Sigmoid colon (tissue), 7 donors: ENCODE measurements around the gene RTF1. TPM values are rescaled to one million over a fixed set of nuclear protein-coding genes. Genes with fewer than 3 reads are reported as not detected.

Experiments
- DNase-seq: peaks from one replicate; pipeline ENCODE4 v3.0.0-alpha.2; 2019
- H3K27ac ChIP-seq, 4 donors: fragments of 200-600 bp; sonication (generic); one replicate each; pipeline ENCODE4 v1.5.1; 2016 to 2019; ENCODE audit warnings: mild to moderate bottlenecking in 1 of 4
- H3K27me3 ChIP-seq, 3 donors: fragments of 200-600 bp; sonication (generic); one replicate each; pipeline ENCODE4 v1.5.1; 2019; ENCODE audit warnings: mild to moderate bottlenecking in 1 of 3
- H3K36me3 ChIP-seq, 4 donors: fragments of 200-600 bp; sonication (generic); one replicate each; pipeline ENCODE4 v1.5.1; 2016 to 2019
- H3K4me1 ChIP-seq, 4 donors: fragments of 200-600 bp; sonication (generic); one replicate each; pipeline ENCODE4 v1.5.1; 2017 to 2019
- H3K4me3 ChIP-seq, 4 donors: fragments of 200-600 bp; sonication (generic); one replicate each; pipeline ENCODE4 v1.5.1; 2017 to 2019; ENCODE audit warnings: mild to moderate bottlenecking in 2 of 4, moderate library complexity in 1 of 4
- H3K9me3 ChIP-seq, 4 donors: fragments of 200-600 bp in 3 of 4; sonication (generic) in 3 of 4; one replicate each; pipeline versions ENCODE4 v1.5.1 to v1.6.1; 2013 to 2019
- EP300 ChIP-seq, 4 donors: sonication (generic); formaldehyde crosslinking; IDR thresholded peaks; one replicate each; pipeline ENCODE4 v1.6.1; 2017; ENCODE audit warnings: antibody characterized with exemption in 4 of 4
- POLR2A ChIP-seq, 2 donors: fragments of 450-650 bp; IDR thresholded peaks; one replicate each; pipeline ENCODE4 v1.6.1; 2016; ENCODE audit warnings: antibody characterized with exemption in 2 of 2, mild to moderate bottlenecking in 2 of 2, moderate library complexity in 2 of 2
- POLR2AphosphoS5 ChIP-seq, 4 donors: sonication (generic); formaldehyde crosslinking; IDR thresholded peaks; one replicate each; pipeline ENCODE4 v1.6.1; 2017; ENCODE audit warnings: antibody characterized with exemption in 4 of 4
- WGBS, 2 donors: extraction: QIAGEN DNeasy Blood & Tissue Kit; methylation state at CpG; one replicate each; pipeline ENCODE4 v1.1.7; 2013; 5-methylcytosine and 5-hydroxymethylcytosine counted together
- intact Hi-C: fragments of 100-400 bp; cut with DNase I; formaldehyde crosslinking; loops from one replicate; pipeline ENCODE4 v1.15.1; 2023
- polyA plus RNA-seq, 3 donors: library from polyadenylated mRNA; stranded (reverse); fragments of 200-250 nt; gene quantifications; one replicate each; pipeline ENCODE4 v1.2.3, GENCODE V29; 2013
- small RNA-seq, 3 donors: library from RNA; depleted of rRNA; stranded (forward); fragments of <200 nt; gene quantifications; one replicate each; pipeline ENCODE3, GENCODE V24; 2016
- total RNA-seq, 4 donors: library from RNA; depleted of rRNA; stranded (reverse); fragments of >200 nt; gene quantifications; one replicate each; pipeline ENCODE4 v1.1.0, GENCODE V29; 2016
- TF ChIP-seq, protein P1 (sequence below), 4 experiments: fragments of 450-650 bp in 3 of 4; fragments of 200-600 bp in 1 of 4; IDR thresholded peaks; one replicate each; pipeline ENCODE4 v1.5.1; 2016 to 2019; ENCODE audit warnings: antibody characterized with exemption in 4 of 4, mild to moderate bottlenecking in 3 of 4, moderate library complexity in 2 of 4
- donor health status: healthy with polysubstance abuse.
- donor health status: Bipolar disorder and iron deficiency.
- donor health status: healthy.

RTF1 gene
- total and polyA plus RNA-seq, 7 donors = 18.6 to 35.7 (median 30.5) TPM

DNA sequence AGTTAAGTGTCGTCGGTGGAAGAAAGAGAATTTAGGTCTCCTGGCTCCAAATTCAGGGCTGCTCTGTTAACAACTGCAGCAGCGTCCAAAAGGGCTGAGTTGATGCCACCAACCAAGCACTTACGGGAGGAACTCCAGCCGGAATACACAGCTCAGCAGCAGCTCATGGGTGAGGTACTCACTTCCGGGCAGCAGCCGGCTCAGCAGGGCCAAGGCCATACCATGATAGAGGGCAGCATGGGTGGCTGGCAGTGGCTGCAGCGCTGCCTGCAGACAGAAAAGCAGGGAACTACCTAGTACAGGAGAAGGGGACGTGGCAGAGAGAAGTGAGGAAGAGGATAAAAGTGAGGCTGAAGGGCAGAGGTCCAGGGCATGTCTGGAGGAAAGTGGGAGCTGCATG lies 104.7 kb downstream of the RTF1 start:
- H3K36me3 ChIP-seq = peaks cover 6 to 70% (median 13%) of the 10 kb centered on the region in 4 donors
- H3K4me1 ChIP-seq = no peaks in the 10 kb centered on the region
- no peak overlapping the region for H3K27ac ChIP-seq
- H3K9me3 ChIP-seq = no peaks in the 10 kb centered on the region
- 90 to 91% methylated on average over 9 of the region's 9 CpGs for WGBS, 2 donors
- no peak overlapping the region for H3K4me3 ChIP-seq
- H3K27me3 ChIP-seq = no peaks in the 10 kb centered on the region
- intact Hi-C loops = no loop called here
- TF ChIP-seq POLR2AphosphoS5 (IDR thresholded peaks at IDR 0.05) = no peak
- TF ChIP-seq, protein P1, sequence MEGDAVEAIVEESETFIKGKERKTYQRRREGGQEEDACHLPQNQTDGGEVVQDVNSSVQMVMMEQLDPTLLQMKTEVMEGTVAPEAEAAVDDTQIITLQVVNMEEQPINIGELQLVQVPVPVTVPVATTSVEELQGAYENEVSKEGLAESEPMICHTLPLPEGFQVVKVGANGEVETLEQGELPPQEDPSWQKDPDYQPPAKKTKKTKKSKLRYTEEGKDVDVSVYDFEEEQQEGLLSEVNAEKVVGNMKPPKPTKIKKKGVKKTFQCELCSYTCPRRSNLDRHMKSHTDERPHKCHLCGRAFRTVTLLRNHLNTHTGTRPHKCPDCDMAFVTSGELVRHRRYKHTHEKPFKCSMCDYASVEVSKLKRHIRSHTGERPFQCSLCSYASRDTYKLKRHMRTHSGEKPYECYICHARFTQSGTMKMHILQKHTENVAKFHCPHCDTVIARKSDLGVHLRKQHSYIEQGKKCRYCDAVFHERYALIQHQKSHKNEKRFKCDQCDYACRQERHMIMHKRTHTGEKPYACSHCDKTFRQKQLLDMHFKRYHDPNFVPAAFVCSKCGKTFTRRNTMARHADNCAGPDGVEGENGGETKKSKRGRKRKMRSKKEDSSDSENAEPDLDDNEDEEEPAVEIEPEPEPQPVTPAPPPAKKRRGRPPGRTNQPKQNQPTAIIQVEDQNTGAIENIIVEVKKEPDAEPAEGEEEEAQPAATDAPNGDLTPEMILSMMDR (IDR thresholded peaks at IDR 0.05) = no peak
- no peak for TF ChIP-seq EP300 (IDR thresholded peaks at IDR 0.05)
- TF ChIP-seq POLR2A (IDR thresholded peaks at IDR 0.05) = no peak
- DNase-seq = no peak

DNA sequence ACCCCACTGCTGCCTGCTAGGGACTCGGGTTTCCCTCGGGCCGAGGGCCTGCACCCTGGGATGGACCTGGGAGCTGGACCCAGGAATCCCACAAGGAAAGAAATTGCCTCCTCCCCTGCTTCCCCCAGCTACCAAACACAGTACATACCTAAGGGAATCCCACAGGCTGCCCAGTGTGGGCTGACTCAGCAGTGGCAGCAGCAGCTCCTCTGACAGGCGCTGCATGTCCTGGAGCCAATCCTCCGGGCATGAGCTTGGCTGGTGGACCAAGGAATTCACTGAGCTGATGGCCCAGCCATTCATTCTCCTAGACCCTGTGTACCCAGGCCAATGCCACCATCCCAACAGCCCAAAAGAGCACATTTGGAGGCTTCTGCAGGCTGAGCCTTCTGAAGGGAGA lies 106.2 kb downstream of the RTF1 start:
- peaks cover 21 to 76% (median 23%) of the 10 kb centered on the region in 4 donors for H3K36me3 ChIP-seq
- no peaks in the 10 kb centered on the region for H3K27me3 ChIP-seq
- TF ChIP-seq, protein P1 (IDR thresholded peaks at IDR 0.05) = no peak
- TF ChIP-seq EP300 (IDR thresholded peaks at IDR 0.05) = no peak
- no peak for TF ChIP-seq POLR2AphosphoS5 (IDR thresholded peaks at IDR 0.05)
- no peak for TF ChIP-seq POLR2A (IDR thresholded peaks at IDR 0.05)
- DNase-seq = no peak
- no peak overlapping the region for H3K4me3 ChIP-seq
- H3K4me1 ChIP-seq = no peaks in the 10 kb centered on the region
- WGBS, 2 donors = 94% methylated on average over 5 of the region's 5 CpGs
- no peaks in the 10 kb centered on the region for H3K9me3 ChIP-seq
- intact Hi-C loops = no loop called here
- no peak overlapping the region for H3K27ac ChIP-seq

DNA sequence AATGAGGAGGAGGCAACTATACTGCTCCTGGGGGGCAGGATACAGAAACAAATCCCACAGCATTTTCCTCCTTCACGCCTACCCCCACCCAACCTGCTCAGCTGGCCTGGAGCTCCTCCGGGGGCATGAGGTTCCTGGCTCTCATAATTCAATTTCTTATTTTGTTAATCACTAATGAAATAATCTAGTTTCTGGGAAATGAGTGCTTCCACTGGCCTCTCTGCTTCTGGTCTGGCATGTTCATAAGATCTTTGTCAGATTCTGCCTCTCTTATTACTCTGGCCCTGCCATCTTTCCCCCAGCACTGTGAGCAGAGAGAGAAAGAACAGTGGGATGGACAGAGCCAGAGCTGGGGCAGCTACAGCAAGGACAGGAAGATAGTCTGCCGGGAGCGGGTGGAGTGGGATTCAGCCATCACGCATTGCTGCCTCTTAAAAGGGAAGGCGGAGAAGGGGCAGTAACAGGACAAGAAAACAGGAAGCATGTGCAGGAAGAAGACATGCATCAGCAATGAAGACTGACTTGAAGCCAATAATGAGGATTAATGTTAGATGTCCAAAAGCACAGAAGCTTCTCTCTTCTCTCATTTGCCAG lies 113.6 kb downstream of the RTF1 start:
- Histone ChIP-seq H3K36me3 (peaks cover 30 to 98% (median 50%) of the 10 kb centered on the region in 4 donors), H3K4me1 (no peaks in the 10 kb centered on the region), H3K9me3 (no peaks in the 10 kb centered on the region), H3K4me3 (no peak overlapping the region), H3K27me3 (no peaks in the 10 kb centered on the region), H3K27ac (no peak overlapping the region)
- intact Hi-C loops = no loop called here
- TF ChIP-seq POLR2AphosphoS5 (IDR thresholded peaks at IDR 0.05) = no peak
- TF ChIP-seq, protein P1 (IDR thresholded peaks at IDR 0.05) = no peak
- TF ChIP-seq POLR2A (IDR thresholded peaks at IDR 0.05) = no peak
- TF ChIP-seq EP300 (IDR thresholded peaks at IDR 0.05) = no peak
- 77 to 89% methylated on average over 6 of the region's 6 CpGs for WGBS, 2 donors
- DNase-seq = no peak

Small RNA genes within 50 kb of the gene (small RNA-seq; reads per million reads assigned to genes)
- 0 reads per million in 3 donors for gene RNU6-1169P

Other genes with a start within 250 kb of the RTF1 start
- gene EXD1, start 186.3 kb upstream of the RTF1 start, total RNA-seq = not detected
- under 1 TPM in 1 of 3 donors, not detected in 2; 0.03 TPM for gene EXD1, start 186.3 kb upstream of the RTF1 start, polyA plus RNA-seq
- 100 to 1,000 TPM; 101 to 118 (median 105) TPM for gene CHP1, start 185.8 kb upstream of the RTF1 start, total RNA-seq
- 100 to 1,000 TPM; 126 to 270 (median 152) TPM for gene CHP1, start 185.8 kb upstream of the RTF1 start, polyA plus RNA-seq
- 1 to 10 TPM in 1 of 4 donors, under 1 TPM in 1, not detected in 2; 0.71 to 1.1 TPM for gene OIP5, start 84.5 kb upstream of the RTF1 start, total RNA-seq
- gene OIP5, start 84.5 kb upstream of the RTF1 start, polyA plus RNA-seq = 10 to 100 TPM in 1 of 3 donors, 1 to 10 TPM in 2; 1.8 to 10.8 (median 5.1) TPM
- gene NUSAP1, start 84.2 kb upstream of the RTF1 start, total RNA-seq = 10 to 100 TPM in 1 of 4 donors, 1 to 10 TPM in 2, under 1 TPM in 1; 0.16 to 13.7 (median 1.5) TPM
- 10 to 100 TPM in 2 of 3 donors, 1 to 10 TPM in 1; 5.4 to 34.7 (median 10.9) TPM for gene NUSAP1, start 84.2 kb upstream of the RTF1 start, polyA plus RNA-seq
- 10 to 100 TPM; 13.9 to 17.1 (median 15.4) TPM for gene NDUFAF1, start 14.6 kb upstream of the RTF1 start, total RNA-seq
- 10 to 100 TPM; 16.2 to 20.8 (median 16.7) TPM for gene NDUFAF1, start 14.6 kb upstream of the RTF1 start, polyA plus RNA-seq
- 1 to 10 TPM in 2 of 4 donors, under 1 TPM in 1, not detected in 1; 0.49 to 1.4 (median 1.4) TPM for gene ITPKA, start 76.8 kb downstream of the RTF1 start, total RNA-seq
- 10 to 100 TPM; 11.3 to 52.9 (median 28.4) TPM for gene ITPKA, start 76.8 kb downstream of the RTF1 start, polyA plus RNA-seq
- 1 to 10 TPM in 3 of 4 donors, not detected in 1; 1.6 to 2.5 (median 1.8) TPM for gene LTK, start 96.7 kb downstream of the RTF1 start, total RNA-seq
- 1 to 10 TPM; 4.1 to 4.8 (median 4.6) TPM for gene LTK, start 96.7 kb downstream of the RTF1 start, polyA plus RNA-seq
- gene RPAP1, start 127.2 kb downstream of the RTF1 start, total RNA-seq = 10 to 100 TPM; 13.8 to 22.2 (median 15.4) TPM
- gene RPAP1, start 127.2 kb downstream of the RTF1 start, polyA plus RNA-seq = 10 to 100 TPM in 1 of 3 donors, 1 to 10 TPM in 2; 4.2 to 18.8 (median 4.2) TPM
- 1 to 10 TPM; 3.9 to 6.6 (median 4.3) TPM for gene TYRO3, start 142.1 kb downstream of the RTF1 start, total RNA-seq
- gene TYRO3, start 142.1 kb downstream of the RTF1 start, polyA plus RNA-seq = 1 to 10 TPM; 1.4 to 4.4 (median 1.8) TPM
- gene MGA, start 243.3 kb downstream of the RTF1 start, total RNA-seq = 10 to 100 TPM; 36.0 to 64.8 (median 60.6) TPM
- gene MGA, start 243.3 kb downstream of the RTF1 start, polyA plus RNA-seq = 1 to 10 TPM; 1.4 to 5.6 (median 2.4) TPM